Peyer's patch (tissue), 4 donors: Measurements from ENCODE around the gene DNMBP. TPM values are rescaled to one million over a fixed set of nuclear protein-coding genes. Genes with fewer than 3 reads are reported as not detected.

Source experiments
- DNase-seq, 3 donors: peaks; one replicate each; pipeline ENCODE4 v3.0.0-alpha.2; 2017 to 2019
- H3K27ac ChIP-seq, 4 donors: fragments of 200-600 bp; sonication (generic); one replicate each; pipeline ENCODE4 v1.5.1; 2016 to 2019
- H3K27me3 ChIP-seq, 2 donors: fragments of 200-600 bp; sonication (generic); one replicate each; pipeline ENCODE4 v1.5.1; 2019
- H3K36me3 ChIP-seq, 3 donors: fragments of 200-600 bp; sonication (generic); one replicate each; pipeline ENCODE4 v1.5.1; 2016 to 2019
- H3K4me1 ChIP-seq, 4 donors: fragments of 200-600 bp; sonication (generic); one replicate each; pipeline ENCODE4 v1.5.1; 2016 to 2019
- H3K4me3 ChIP-seq, 4 donors: fragments of 200-600 bp; sonication (generic); 1 replicate in 3 of 4; 2 replicates in 1 of 4; pipeline ENCODE4 v1.5.1; 2016 to 2019; ENCODE audit warnings: mild to moderate bottlenecking in 1 of 4
- H3K9me3 ChIP-seq, 4 donors: fragments of 200-600 bp; sonication (generic); one replicate each; pipeline ENCODE4 v1.5.1; 2016 to 2019; ENCODE audit warnings: mild to moderate bottlenecking in 1 of 4
- POLR2A ChIP-seq, 2 donors: fragments of 450-650 bp; IDR thresholded peaks; one replicate each; pipeline ENCODE4 v1.5.1; 2017; ENCODE audit warnings: antibody characterized with exemption in 2 of 2, mild to moderate bottlenecking in 2 of 2, moderate library complexity in 2 of 2
- total RNA-seq, 4 donors: library from RNA; depleted of rRNA; stranded (reverse); fragments of >200 nt; gene quantifications; one replicate each; pipeline ENCODE4 v1.1.0, GENCODE V29; 2016
- TF ChIP-seq, protein P1 (sequence below), 6 experiments: fragments of 450-650 bp in 4 of 6; fragments of 200-600 bp in 2 of 6; sonication (generic) in 1 of 6; IDR thresholded peaks; one replicate each; pipeline ENCODE4 v1.5.1; 2017 to 2019; ENCODE audit warnings: antibody characterized with exemption in 6 of 6, mild to moderate bottlenecking in 3 of 6, moderate library complexity in 1 of 6

Gene DNMBP
- total RNA-seq, 4 donors from 2014 or later: 53.6 to 96.0 (median 69.6) TPM

GRCh38 chr10:99834410-99834809, 175.3 kb downstream of the DNMBP start:
- H3K4me3 ChIP-seq: no peak overlapping the region
- no peaks in the 10 kb centered on the region for H3K27me3 ChIP-seq
- peaks cover 0 to 9% (median 0%) of the 10 kb centered on the region in 3 donors for H3K36me3 ChIP-seq
- no peak for TF ChIP-seq POLR2A (IDR thresholded peaks at IDR 0.05)
- TF ChIP-seq, protein P1, sequence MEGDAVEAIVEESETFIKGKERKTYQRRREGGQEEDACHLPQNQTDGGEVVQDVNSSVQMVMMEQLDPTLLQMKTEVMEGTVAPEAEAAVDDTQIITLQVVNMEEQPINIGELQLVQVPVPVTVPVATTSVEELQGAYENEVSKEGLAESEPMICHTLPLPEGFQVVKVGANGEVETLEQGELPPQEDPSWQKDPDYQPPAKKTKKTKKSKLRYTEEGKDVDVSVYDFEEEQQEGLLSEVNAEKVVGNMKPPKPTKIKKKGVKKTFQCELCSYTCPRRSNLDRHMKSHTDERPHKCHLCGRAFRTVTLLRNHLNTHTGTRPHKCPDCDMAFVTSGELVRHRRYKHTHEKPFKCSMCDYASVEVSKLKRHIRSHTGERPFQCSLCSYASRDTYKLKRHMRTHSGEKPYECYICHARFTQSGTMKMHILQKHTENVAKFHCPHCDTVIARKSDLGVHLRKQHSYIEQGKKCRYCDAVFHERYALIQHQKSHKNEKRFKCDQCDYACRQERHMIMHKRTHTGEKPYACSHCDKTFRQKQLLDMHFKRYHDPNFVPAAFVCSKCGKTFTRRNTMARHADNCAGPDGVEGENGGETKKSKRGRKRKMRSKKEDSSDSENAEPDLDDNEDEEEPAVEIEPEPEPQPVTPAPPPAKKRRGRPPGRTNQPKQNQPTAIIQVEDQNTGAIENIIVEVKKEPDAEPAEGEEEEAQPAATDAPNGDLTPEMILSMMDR (IDR thresholded peaks at IDR 0.05): no peak
- no peaks in the 10 kb centered on the region for H3K4me1 ChIP-seq
- no peak for DNase-seq
- H3K9me3 ChIP-seq: no peaks in the 10 kb centered on the region
- H3K27ac ChIP-seq: no peak overlapping the region

- Histone ChIP-seq H3K4me1 (no peaks in the 10 kb centered on the region), H3K27me3 (no peaks in the 10 kb centered on the region), H3K36me3 (peaks cover 0 to 9% (median 0%) of the 10 kb centered on the region in 3 donors), H3K9me3 (no peaks in the 10 kb centered on the region), H3K27ac (no peak overlapping the region), H3K4me3 (no peak overlapping the region)
- no peak for TF ChIP-seq POLR2A (IDR thresholded peaks at IDR 0.05)
- TF ChIP-seq, protein P1 (IDR thresholded peaks at IDR 0.05): no peak
- no peak for DNase-seq
These were observed 177.3 kb downstream of the DNMBP start for GRCh38 chr10:99832439-99832838.

- TF ChIP-seq, protein P1 (IDR thresholded peaks at IDR 0.05): no peak
- TF ChIP-seq POLR2A (IDR thresholded peaks at IDR 0.05): no peak
- H3K4me3 ChIP-seq: no peak overlapping the region
- H3K9me3 ChIP-seq: no peaks in the 10 kb centered on the region
- H3K27me3 ChIP-seq: no peaks in the 10 kb centered on the region
- no peak overlapping the region for H3K27ac ChIP-seq
- DNase-seq: no peak
- peaks cover 0 to 9% (median 0%) of the 10 kb centered on the region in 3 donors for H3K36me3 ChIP-seq
- H3K4me1 ChIP-seq: no peaks in the 10 kb centered on the region
These were observed 181.3 kb downstream of the DNMBP start for GRCh38 chr10:99828464-99828863.

DNA sequence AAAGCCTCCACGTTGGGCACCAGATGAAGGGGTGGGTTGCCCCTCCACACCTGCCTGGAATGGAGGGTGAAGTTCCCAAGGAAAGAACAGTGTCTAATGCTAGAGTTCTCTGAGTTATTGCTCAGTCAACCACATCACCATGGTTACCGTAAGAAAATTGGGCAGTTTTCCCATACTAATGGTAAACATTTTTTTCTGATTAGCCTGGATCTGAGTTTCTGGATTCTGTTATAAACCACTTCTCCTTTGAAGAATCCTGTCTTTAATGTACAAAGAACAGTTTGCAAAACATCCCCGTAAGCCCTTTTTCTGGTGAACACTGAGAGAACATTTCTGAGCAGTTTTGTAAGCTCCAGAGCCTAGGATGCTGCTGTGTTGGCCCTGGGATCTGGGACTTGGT, 181.8 kb downstream of the DNMBP start:
- DNase-seq: no peak
- Histone ChIP-seq H3K27ac (no peak overlapping the region), H3K4me3 (no peak overlapping the region), H3K4me1 (no peaks in the 10 kb centered on the region), H3K36me3 (peaks cover 0 to 9% (median 0%) of the 10 kb centered on the region in 3 donors), H3K9me3 (no peaks in the 10 kb centered on the region), H3K27me3 (no peaks in the 10 kb centered on the region)
- TF ChIP-seq, protein P1 (IDR thresholded peaks at IDR 0.05): no peak
- TF ChIP-seq POLR2A (IDR thresholded peaks at IDR 0.05): no peak

Other genes starting within 250 kb of the DNMBP start
- gene ABCC2, start 227.3 kb downstream of the DNMBP start, total RNA-seq: 100 to 1,000 TPM in 1 of 4 donors, 10 to 100 TPM in 2, 1 to 10 TPM in 1; 9.9 to 156 (median 64.6) TPM
- not detected for gene CPN1, start 71.9 kb upstream of the DNMBP start, total RNA-seq
- gene ERLIN1, start 176.1 kb upstream of the DNMBP start, total RNA-seq: 10 to 100 TPM in 3 of 4 donors, 1 to 10 TPM in 1; 5.8 to 28.7 (median 26.3) TPM
- gene CHUK, start 219.6 kb upstream of the DNMBP start, total RNA-seq: 10 to 100 TPM; 12.7 to 26.4 (median 24.8) TPM